ENCODE results near the gene HOXC9.
A peak's percentile ranks its signal among the peaks of the same experiment; 100 is the strongest.

The HOXC9 gene

DNA sequence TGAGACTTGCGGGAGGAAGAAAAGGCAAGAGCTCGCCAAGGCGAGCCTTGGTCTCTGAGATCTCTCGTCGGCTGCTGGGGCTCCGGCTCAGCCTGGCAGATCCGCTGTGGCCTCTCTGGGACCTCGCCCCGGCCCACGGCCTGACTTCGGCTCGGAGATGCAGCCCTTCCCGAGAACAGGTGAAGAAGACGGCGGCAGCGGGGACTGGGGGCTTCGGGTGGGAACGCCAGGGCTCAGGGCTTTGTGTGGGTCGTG lies 6.0 kb upstream of the HOXC9 start:
- Histone ChIP-seq H3K4me3 (ENCODE audit: insufficient read length, low read depth) (no peak overlapping the region), H3K4me1 (ENCODE audit: insufficient read depth, insufficient read length) (peaks cover 21% of the 10 kb centered on the region), H3K9me3 (ENCODE audit: insufficient read depth, low read length) (no peaks in the 10 kb centered on the region), H3K27me3 (ENCODE audit: insufficient read depth, insufficient read length) (peaks cover 100% of the 10 kb centered on the region), H3K9ac (ENCODE audit: insufficient read length, low read depth) (no peak overlapping the region), H3K36me3 (ENCODE audit: insufficient read depth, insufficient read length, low read length) (no peaks in the 10 kb centered on the region)
- TF ChIP-seq SUZ12 (IDR thresholded peaks at IDR 0.05; ENCODE audit: extremely low read depth, insufficient read depth, insufficient read length) (peak; percentile 84), YY1 (IDR thresholded peaks at IDR 0.05; ENCODE audit: insufficient read depth, insufficient read length) (no peak), ZNF274 (IDR thresholded peaks at IDR 0.05; ENCODE audit: low read depth, low read length) (no peak)
- DNase-seq (ENCODE audit: low read depth, low spot score): no peak

DNA sequence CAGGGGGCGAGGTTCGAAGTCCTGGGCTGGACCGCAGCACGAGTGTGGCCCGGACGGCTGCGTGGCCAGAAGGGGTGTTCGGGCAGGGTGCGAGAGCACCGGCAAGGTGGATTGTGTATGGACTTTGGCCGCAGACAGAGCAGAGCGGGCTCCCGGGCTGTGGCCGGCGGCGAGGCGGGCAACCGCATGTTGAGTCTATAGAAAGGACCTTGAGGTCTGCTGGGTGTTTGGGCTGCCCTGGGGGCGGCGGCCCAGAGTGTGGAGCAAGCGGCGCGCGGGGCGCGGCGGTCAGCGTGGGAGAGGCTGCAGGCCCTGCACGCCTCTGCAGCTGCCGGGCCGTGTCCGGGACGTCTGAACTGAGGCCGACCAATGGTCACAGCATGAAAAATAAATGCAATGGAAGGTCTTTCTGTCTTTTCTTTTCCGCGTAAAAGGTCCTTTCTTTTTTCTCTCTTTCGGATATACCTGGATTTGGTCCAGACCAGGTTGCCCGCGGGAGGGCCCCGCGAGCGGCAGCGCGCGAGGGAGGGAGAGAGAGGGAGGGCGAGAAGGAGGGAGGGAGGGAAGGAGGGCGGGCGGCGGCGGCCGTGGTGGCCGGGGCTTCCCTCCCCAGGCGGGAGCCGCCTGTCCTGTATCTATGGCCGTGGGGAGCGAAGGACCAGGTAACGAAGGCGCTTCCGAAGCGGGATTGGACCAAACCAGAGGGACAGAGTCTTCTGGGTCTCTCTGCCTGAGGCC lies 5.5 kb upstream of the HOXC9 start:
- DNase-seq (ENCODE audit: low read depth, low spot score): no peak
- Histone ChIP-seq H3K4me1 (ENCODE audit: insufficient read depth, insufficient read length) (peaks cover 21% of the 10 kb centered on the region), H3K4me3 (ENCODE audit: insufficient read length, low read depth) (no peak overlapping the region)

DNA sequence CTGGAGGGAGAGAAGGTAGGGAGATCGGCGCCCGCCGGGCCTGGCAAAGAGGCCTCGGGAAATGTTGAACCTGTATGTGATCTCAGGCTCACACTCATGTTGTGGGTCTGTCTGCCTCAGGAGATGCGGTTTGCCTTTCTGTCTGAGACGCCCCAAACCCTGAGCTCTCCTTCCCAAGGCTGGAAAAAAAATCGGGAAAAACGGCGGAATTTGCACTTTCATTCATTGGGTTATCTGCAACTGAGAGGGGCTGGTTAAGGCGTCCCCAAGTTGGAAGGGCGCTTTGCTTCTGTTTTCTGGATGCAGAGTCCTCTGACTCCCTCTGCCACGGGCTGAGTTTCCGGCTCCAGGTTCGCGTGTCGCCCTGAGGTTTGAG lies 5.0 kb upstream of the HOXC9 start:
- no peak for DNase-seq (ENCODE audit: low read depth, low spot score)
- Histone ChIP-seq H3K9ac (ENCODE audit: insufficient read length, low read depth) (peak overlapping the region; percentile 3), H3K27me3 (ENCODE audit: insufficient read depth, insufficient read length) (peaks cover 100% of the 10 kb centered on the region), H3K4me1 (ENCODE audit: insufficient read depth, insufficient read length) (peaks cover 22% of the 10 kb centered on the region), H3K9me3 (ENCODE audit: insufficient read depth, low read length) (no peaks in the 10 kb centered on the region), H3K4me3 (ENCODE audit: insufficient read length, low read depth) (no peak overlapping the region), H3K36me3 (ENCODE audit: insufficient read depth, insufficient read length, low read length) (no peaks in the 10 kb centered on the region)
- TF ChIP-seq YY1 (IDR thresholded peaks at IDR 0.05; ENCODE audit: insufficient read depth, insufficient read length) (no peak), ZNF274 (IDR thresholded peaks at IDR 0.05; ENCODE audit: low read depth, low read length) (no peak), SUZ12 (IDR thresholded peaks at IDR 0.05; ENCODE audit: extremely low read depth, insufficient read depth, insufficient read length) (no peak)

More for the DNA sequence above, 5.5 kb upstream of the HOXC9 start:
- Histone ChIP-seq H3K27me3 (ENCODE audit: insufficient read depth, insufficient read length) (peaks cover 100% of the 10 kb centered on the region), H3K9ac (ENCODE audit: insufficient read length, low read depth) (peak overlapping the region; percentile 3), H3K9me3 (ENCODE audit: insufficient read depth, low read length) (no peaks in the 10 kb centered on the region), H3K36me3 (ENCODE audit: insufficient read depth, insufficient read length, low read length) (no peaks in the 10 kb centered on the region)
- TF ChIP-seq SUZ12 (IDR thresholded peaks at IDR 0.05; ENCODE audit: extremely low read depth, insufficient read depth, insufficient read length): peak; percentile 96
- no peak for TF ChIP-seq YY1 (IDR thresholded peaks at IDR 0.05; ENCODE audit: insufficient read depth, insufficient read length)

DNA sequence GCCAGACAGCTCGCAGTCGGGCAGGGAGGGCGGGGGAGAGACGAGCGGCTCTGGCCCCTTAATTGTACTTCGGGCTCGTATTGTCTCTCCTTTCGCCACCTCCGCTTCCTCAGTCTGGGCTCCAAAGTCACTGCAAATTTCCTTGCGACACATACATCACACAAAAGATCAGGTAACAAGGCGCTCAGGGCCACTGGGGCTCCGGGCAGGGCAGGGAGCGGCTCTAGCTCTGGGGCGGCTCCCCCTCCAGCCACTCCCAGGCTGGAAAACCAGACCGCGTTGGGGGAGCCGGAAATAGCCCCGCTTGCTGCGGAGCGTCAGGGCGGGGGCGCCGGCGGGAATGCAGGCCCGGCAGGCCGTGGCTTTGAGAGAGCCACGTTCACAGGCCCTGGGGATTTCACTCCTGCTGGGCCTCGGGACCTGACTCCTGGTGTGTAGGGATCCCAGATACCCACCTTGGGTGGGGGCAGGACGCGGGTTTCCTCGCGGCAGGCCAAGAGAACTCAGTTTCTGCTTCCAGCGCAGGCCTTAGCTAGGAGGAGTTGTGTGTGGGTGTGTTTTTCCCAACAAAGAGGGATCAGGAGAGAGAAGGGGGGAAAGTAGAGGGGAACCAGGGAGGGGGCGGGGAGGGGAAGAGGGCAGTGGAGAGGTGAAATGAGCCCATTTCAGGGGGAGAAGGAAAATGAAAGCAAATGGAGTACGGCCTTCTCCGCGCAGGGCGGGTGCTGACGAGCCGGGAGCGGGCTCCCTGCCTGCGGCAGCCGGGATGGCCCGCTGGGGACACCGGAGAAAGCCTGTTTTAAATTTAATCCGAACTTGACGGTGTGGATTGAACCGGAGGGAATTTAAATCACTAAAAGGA lies 4.4 kb upstream of the HOXC9 start:
- Histone ChIP-seq H3K4me1 (ENCODE audit: insufficient read depth, insufficient read length) (peaks cover 26% of the 10 kb centered on the region), H3K9ac (ENCODE audit: insufficient read length, low read depth) (peak overlapping the region; percentile 18), H3K4me3 (ENCODE audit: insufficient read length, low read depth) (peak overlapping the region; percentile 9), H3K36me3 (ENCODE audit: insufficient read depth, insufficient read length, low read length) (no peaks in the 10 kb centered on the region), H3K27me3 (ENCODE audit: insufficient read depth, insufficient read length) (peaks cover 100% of the 10 kb centered on the region), H3K9me3 (ENCODE audit: insufficient read depth, low read length) (no peaks in the 10 kb centered on the region)
- no peak for TF ChIP-seq SUZ12 (IDR thresholded peaks at IDR 0.05; ENCODE audit: extremely low read depth, insufficient read depth, insufficient read length)
- no peak for TF ChIP-seq YY1 (IDR thresholded peaks at IDR 0.05; ENCODE audit: insufficient read depth, insufficient read length)
- no peak for TF ChIP-seq ZNF274 (IDR thresholded peaks at IDR 0.05; ENCODE audit: low read depth, low read length)
- DNase-seq (ENCODE audit: low read depth, low spot score): no peak

DNA sequence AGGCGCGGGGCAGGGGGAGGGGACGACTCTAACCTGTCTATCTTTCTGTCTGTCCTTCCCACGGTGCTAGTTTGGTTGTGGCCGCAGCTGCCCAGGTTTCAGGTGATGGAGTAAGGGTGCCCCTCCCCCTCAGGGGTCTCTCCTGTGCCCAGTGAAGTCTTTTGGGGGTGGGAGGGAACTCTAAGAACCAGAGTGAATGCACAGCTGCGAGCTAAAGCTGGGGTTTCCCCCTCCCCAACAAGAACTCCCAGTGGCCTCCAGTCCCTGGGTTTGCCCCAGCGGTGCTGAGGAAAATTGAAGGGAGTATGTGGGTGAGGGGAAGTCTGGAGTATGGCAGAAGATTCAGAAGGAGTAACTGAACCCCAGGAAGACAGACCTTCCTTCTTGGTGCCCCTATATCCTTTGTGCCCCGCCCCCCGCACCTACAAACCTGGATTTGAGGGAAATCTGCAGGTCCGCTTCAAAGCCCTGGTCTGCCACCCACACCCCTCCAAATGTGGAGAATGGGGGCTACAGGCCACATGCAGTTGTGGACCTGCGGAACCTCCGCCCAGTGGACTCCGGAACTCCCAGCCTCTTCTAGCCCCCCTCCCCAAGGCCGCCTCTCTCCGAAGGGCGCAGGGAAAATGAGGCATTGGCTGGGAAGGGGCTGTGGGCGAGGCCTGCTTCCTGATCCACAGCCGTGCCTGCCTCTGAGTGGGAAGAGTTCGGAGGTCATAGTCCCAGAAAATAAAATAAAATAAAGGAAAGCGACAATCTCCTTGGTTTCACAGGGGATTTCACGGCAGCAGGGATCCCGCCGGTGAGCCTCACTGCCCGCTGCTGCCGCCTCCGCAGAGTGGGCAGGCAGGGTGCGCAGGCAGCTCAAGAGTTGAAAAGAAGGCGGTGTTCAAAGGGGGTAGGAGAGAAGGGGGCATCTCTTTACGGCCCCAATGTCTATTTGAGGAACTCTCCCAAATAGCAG lies 3.4 kb upstream of the HOXC9 start:
- peak overlapping the region; percentile 18 for H3K9ac ChIP-seq (ENCODE audit: insufficient read length, low read depth)
- peaks cover 100% of the 10 kb centered on the region for H3K27me3 ChIP-seq (ENCODE audit: insufficient read depth, insufficient read length)
- H3K36me3 ChIP-seq (ENCODE audit: insufficient read depth, insufficient read length, low read length): no peaks in the 10 kb centered on the region
- H3K9me3 ChIP-seq (ENCODE audit: insufficient read depth, low read length): no peaks in the 10 kb centered on the region
- TF ChIP-seq SUZ12 (IDR thresholded peaks at IDR 0.05; ENCODE audit: extremely low read depth, insufficient read depth, insufficient read length): peak; percentile 87
- TF ChIP-seq YY1 (IDR thresholded peaks at IDR 0.05; ENCODE audit: insufficient read depth, insufficient read length): no peak
- no peak for TF ChIP-seq ZNF274 (IDR thresholded peaks at IDR 0.05; ENCODE audit: low read depth, low read length)
- no peak overlapping the region for H3K4me3 ChIP-seq (ENCODE audit: insufficient read length, low read depth)
- DNase-seq (ENCODE audit: low read depth, low spot score): no peak
- peaks cover 27% of the 10 kb centered on the region for H3K4me1 ChIP-seq (ENCODE audit: insufficient read depth, insufficient read length)

DNA sequence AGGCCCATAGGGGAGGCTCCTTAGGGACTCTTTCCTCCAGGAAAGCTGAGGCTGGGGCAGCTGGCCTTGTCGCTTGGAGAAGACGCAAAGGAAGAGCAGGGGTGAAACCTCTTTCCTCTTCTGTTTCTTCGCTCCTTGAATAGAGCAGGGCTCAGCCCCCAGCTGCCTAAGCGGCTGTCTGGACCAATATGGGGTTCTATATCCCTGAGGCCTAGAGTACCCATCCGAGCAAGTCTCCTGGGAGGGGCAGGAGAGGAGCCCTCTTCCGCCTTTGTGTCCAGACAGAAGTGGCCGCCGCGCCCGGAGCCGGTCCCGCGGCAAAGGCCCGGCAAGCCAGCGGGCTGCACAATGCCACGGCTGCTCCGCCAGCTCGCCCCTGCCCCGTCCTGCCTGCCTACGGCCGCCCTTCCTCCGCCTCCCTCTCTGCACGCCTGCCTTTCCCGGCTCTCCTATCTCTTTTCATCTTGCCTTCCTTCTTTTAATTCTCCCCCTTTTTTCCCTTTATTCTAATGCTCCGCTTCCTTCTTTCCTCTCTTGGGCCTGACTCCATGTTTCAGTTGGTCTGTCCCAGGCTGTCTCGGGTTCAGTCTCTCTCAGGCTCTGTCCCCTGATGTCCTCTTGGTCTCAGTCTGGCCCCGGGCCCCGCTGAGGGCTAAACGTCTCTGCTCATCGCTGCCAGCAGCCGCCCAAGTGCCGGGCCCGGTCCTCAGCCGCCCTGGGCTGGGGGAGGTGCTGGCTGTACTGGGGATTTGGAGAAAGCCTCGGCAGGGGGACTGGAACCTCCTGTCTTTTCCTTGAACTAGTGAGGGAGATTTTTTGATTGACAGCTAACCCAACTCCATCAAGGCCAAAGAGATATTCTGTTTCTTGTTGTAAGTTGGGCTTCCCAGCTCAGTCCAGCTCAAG lies 2.5 kb upstream of the HOXC9 start:
- DNase-seq (ENCODE audit: low read depth, low spot score): no peak
- TF ChIP-seq YY1 (IDR thresholded peaks at IDR 0.05; ENCODE audit: insufficient read depth, insufficient read length) (no peak), ZNF274 (IDR thresholded peaks at IDR 0.05; ENCODE audit: low read depth, low read length) (no peak), SUZ12 (IDR thresholded peaks at IDR 0.05; ENCODE audit: extremely low read depth, insufficient read depth, insufficient read length) (peak; percentile 97)
- Histone ChIP-seq H3K36me3 (ENCODE audit: insufficient read depth, insufficient read length, low read length) (no peaks in the 10 kb centered on the region), H3K9ac (ENCODE audit: insufficient read length, low read depth) (no peak overlapping the region), H3K4me3 (ENCODE audit: insufficient read length, low read depth) (no peak overlapping the region), H3K9me3 (ENCODE audit: insufficient read depth, low read length) (no peaks in the 10 kb centered on the region), H3K27me3 (ENCODE audit: insufficient read depth, insufficient read length) (peaks cover 100% of the 10 kb centered on the region), H3K4me1 (ENCODE audit: insufficient read depth, insufficient read length) (peaks cover 27% of the 10 kb centered on the region)
